C4-2B (cell line): ENCODE data around the gene CEACAM18.

Source experiments
- ZFX ChIP-seq: fragments of 450-650 bp; IDR thresholded peaks from 2 replicates; pipeline ENCODE4 v1.6.1; 2017
- TF ChIP-seq, protein P1 (sequence below): fragments of 450-650 bp; conservative IDR thresholded peaks from 2 replicates; pipeline ENCODE4 v1.5.1; 2017; ENCODE audit warnings: mild to moderate bottlenecking

DNA sequence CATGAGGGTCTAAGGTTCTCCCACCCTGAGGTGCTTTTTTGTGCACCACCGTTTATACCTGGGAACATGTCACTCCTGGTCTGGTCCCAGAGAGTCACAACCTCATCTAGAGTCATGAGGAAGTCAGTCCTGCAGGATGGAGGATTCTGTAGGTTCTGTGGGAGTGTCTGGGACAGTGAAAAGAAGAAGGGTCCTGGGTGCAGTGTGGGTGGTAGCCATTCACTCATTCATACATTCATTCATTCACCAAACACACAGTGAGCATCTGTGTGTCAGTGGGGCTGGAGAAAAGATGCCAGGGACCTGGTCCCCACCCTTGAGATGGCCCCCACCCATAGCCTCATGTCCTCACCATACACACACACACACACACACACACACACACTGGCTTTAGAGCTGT lies 8.7 kb upstream of the CEACAM18 start:
- TF ChIP-seq, protein P1, sequence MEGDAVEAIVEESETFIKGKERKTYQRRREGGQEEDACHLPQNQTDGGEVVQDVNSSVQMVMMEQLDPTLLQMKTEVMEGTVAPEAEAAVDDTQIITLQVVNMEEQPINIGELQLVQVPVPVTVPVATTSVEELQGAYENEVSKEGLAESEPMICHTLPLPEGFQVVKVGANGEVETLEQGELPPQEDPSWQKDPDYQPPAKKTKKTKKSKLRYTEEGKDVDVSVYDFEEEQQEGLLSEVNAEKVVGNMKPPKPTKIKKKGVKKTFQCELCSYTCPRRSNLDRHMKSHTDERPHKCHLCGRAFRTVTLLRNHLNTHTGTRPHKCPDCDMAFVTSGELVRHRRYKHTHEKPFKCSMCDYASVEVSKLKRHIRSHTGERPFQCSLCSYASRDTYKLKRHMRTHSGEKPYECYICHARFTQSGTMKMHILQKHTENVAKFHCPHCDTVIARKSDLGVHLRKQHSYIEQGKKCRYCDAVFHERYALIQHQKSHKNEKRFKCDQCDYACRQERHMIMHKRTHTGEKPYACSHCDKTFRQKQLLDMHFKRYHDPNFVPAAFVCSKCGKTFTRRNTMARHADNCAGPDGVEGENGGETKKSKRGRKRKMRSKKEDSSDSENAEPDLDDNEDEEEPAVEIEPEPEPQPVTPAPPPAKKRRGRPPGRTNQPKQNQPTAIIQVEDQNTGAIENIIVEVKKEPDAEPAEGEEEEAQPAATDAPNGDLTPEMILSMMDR: no peak
- TF ChIP-seq ZFX: no peak
